ENCODE data around the gene RTN4.
"Not testable (repeated sequence)": the region's sequence is repeated elsewhere in the genome, so short reads cannot be mapped to it uniquely, and the experiment has no call there.

RTN4 gene

GRCh38 chr2:55076019-55076418 lies 25.8 kb upstream of the RTN4 start:
- not testable (repeated sequence) for DNase-seq; H3K9me3 ChIP-seq (ENCODE audit: control insufficient read depth, low read length); H3K27me3 ChIP-seq (replicated peaks; ENCODE audit: control insufficient read depth, insufficient read depth, low read length, poor library complexity, severe bottlenecking); H3K4me1 ChIP-seq (ENCODE audit: control insufficient read depth, insufficient read depth, low read length, poor library complexity, severe bottlenecking); H3K27ac ChIP-seq (ENCODE audit: insufficient read depth, low read length, poor library complexity, severe bottlenecking); H3K36me3 ChIP-seq (ENCODE audit: control insufficient read depth, insufficient read depth, low read length); H3K4me3 ChIP-seq (ENCODE audit: insufficient read depth, low read depth, low read length, poor library complexity, severe bottlenecking)

DNA sequence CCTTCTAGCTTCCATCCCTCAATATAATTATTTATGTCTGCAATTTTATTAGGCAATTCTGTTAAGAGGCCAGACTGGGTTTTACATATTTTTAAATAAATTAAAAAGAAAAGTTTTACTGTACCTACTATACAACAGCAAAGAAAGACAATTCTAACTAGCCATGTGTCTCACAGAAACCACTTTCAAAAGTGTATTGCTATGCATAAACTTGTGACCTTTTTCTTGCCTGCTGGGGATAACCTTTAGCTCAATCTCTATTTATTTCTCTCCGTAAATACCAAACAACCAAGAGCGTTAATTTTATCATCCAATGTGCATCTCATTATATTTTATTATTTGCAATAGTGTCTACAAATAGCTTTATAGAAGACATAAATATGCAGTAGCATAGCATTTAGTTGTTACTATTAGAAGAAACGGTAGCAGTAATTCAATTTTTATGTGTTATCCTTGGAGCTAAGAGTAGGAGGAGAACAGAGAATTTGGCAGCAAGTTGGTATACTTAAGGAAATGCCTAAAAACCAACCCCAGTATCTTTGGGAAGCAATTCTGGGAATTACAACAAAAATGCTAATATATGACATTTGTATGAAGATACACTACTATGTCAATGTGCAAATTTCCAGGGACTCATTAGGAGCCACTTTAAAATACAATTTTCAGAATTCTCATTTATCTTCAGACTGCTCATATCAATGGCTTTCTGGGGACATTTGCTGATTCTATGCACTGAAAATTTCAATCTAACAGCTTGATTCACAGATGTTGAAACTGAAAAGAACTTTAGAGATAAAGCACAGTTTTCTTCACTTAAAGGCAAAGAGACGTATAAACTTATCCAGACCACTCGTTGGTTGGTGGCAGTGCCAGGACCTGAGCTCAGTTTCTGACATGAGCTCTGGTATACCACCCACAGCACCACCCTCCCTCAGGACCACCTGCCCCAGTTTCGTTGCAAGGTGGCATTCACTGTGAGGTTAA lies 23.0 kb upstream of the RTN4 start:
- Histone ChIP-seq H3K36me3 (ENCODE audit: control insufficient read depth, insufficient read depth, low read length) (no peaks in the 10 kb centered on the region), H3K4me1 (ENCODE audit: control insufficient read depth, insufficient read depth, low read length, poor library complexity, severe bottlenecking) (no peaks in the 10 kb centered on the region), H3K27ac (ENCODE audit: insufficient read depth, low read length, poor library complexity, severe bottlenecking) (no peak overlapping the region), H3K27me3 (replicated peaks; ENCODE audit: control insufficient read depth, insufficient read depth, low read length, poor library complexity, severe bottlenecking) (no peaks in the 10 kb centered on the region), H3K9me3 (ENCODE audit: control insufficient read depth, low read length) (no peaks in the 10 kb centered on the region), H3K4me3 (ENCODE audit: insufficient read depth, low read depth, low read length, poor library complexity, severe bottlenecking) (no peak overlapping the region)
- DNase-seq: no peak

- no peaks in the 10 kb centered on the region for H3K36me3 ChIP-seq (ENCODE audit: control insufficient read depth, insufficient read depth, low read length)
- H3K9me3 ChIP-seq (ENCODE audit: control insufficient read depth, low read length): no peaks in the 10 kb centered on the region
- no peak overlapping the region for H3K4me3 ChIP-seq (ENCODE audit: insufficient read depth, low read depth, low read length, poor library complexity, severe bottlenecking)
- DNase-seq: no peak
- H3K4me1 ChIP-seq (ENCODE audit: control insufficient read depth, insufficient read depth, low read length, poor library complexity, severe bottlenecking): no peaks in the 10 kb centered on the region
- no peak overlapping the region for H3K27ac ChIP-seq (ENCODE audit: insufficient read depth, low read length, poor library complexity, severe bottlenecking)
- H3K27me3 ChIP-seq (replicated peaks; ENCODE audit: control insufficient read depth, insufficient read depth, low read length, poor library complexity, severe bottlenecking): no peaks in the 10 kb centered on the region
Observed at GRCh38 chr2:55063713-55064323, 13.6 kb upstream of the RTN4 start.

DNA sequence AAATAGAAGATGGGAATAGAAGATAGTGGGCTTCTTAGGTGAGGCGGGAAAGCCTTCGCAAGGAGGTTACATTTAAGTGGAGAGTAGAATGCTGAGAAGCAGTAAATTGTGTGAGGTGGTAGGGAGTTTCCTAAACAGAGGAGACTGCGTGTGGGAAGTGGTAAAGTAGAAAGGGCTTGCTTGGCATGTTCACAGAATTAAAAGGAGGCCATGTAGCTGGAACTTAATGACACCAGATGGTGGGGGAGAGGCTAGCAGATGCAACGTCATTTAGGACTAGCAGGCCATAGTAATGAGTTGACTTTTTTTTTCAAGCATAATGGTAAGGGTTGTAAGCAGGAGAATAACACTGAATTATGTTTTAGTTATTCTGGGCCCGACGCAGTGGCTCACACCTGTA lies 13.0 kb upstream of the RTN4 start:
- Histone ChIP-seq H3K27ac (ENCODE audit: insufficient read depth, low read length, poor library complexity, severe bottlenecking) (no peak overlapping the region), H3K27me3 (replicated peaks; ENCODE audit: control insufficient read depth, insufficient read depth, low read length, poor library complexity, severe bottlenecking) (no peaks in the 10 kb centered on the region), H3K4me1 (ENCODE audit: control insufficient read depth, insufficient read depth, low read length, poor library complexity, severe bottlenecking) (no peaks in the 10 kb centered on the region), H3K9me3 (ENCODE audit: control insufficient read depth, low read length) (no peaks in the 10 kb centered on the region), H3K4me3 (ENCODE audit: insufficient read depth, low read depth, low read length, poor library complexity, severe bottlenecking) (no peak overlapping the region), H3K36me3 (ENCODE audit: control insufficient read depth, insufficient read depth, low read length) (no peaks in the 10 kb centered on the region)
- peak in 1 of 3 donors; percentile 8 for DNase-seq

DNA sequence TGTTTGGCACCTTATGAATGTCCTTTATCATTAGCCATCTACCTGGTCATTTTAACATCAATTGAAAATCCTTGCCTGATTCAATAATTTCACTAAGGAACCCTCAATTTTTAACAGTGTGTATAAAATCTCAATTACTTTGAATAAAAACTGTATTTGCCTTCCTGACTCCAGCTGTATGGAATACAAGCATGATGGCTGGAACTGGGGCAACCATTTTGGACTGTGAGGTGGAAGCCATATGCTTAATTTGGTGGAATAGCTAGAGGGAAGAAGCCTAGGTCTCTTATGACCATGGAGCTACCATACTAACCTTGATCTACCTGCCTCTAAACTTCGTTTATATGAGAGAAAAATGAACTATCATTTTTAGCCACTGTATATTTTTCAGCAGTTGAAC lies 12.5 kb upstream of the RTN4 start:
- Histone ChIP-seq H3K4me1 (ENCODE audit: control insufficient read depth, insufficient read depth, low read length, poor library complexity, severe bottlenecking) (no peaks in the 10 kb centered on the region), H3K36me3 (ENCODE audit: control insufficient read depth, insufficient read depth, low read length) (no peaks in the 10 kb centered on the region), H3K27ac (ENCODE audit: insufficient read depth, low read length, poor library complexity, severe bottlenecking) (no peak overlapping the region), H3K9me3 (ENCODE audit: control insufficient read depth, low read length) (no peaks in the 10 kb centered on the region), H3K4me3 (ENCODE audit: insufficient read depth, low read depth, low read length, poor library complexity, severe bottlenecking) (no peak overlapping the region), H3K27me3 (replicated peaks; ENCODE audit: control insufficient read depth, insufficient read depth, low read length, poor library complexity, severe bottlenecking) (no peaks in the 10 kb centered on the region)
- DNase-seq: no peak

DNA sequence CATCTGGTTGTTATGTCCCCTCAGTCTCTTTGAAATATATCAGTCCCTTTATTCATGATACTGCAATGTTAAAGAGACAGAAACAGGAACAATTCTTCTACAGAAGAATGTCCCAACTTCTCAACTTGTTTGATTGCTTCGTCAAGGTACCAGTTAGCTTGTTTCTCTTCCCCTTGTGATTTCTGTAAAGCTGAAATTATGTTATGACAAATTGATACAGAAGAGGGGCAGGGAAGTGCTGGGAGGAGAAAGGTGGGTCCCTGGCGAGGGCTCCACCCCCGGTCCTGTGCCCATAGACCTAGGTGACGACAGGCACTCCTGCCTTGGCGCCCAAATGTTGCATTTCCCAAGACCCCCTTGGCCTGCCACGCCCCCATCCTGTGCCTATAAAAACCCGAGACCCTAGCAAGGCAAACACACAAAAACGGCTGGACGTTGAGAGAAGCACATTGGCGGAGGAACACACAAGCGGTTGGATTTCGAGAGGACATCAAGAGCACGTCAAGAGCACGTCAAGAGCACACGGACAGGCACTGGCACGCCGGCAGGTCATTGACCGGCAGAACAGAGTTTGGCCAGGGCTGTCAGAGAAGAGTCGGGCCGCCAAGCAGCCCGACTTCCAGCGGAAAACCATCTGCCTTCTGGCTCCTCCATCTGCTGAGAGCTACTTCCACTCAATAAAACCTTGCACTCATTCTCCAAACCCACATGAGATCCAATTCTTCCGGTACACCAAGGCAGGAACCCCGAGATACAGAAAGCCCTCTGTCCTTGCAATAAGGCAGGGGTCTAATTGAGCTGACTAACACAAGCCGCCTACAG lies 11.5 kb upstream of the RTN4 start:
- no peak for DNase-seq
- Histone ChIP-seq H3K27ac (ENCODE audit: insufficient read depth, low read length, poor library complexity, severe bottlenecking) (no peak overlapping the region), H3K4me3 (ENCODE audit: insufficient read depth, low read depth, low read length, poor library complexity, severe bottlenecking) (no peak overlapping the region), H3K36me3 (ENCODE audit: control insufficient read depth, insufficient read depth, low read length) (no peaks in the 10 kb centered on the region), H3K9me3 (ENCODE audit: control insufficient read depth, low read length) (no peaks in the 10 kb centered on the region), H3K4me1 (ENCODE audit: control insufficient read depth, insufficient read depth, low read length, poor library complexity, severe bottlenecking) (no peaks in the 10 kb centered on the region), H3K27me3 (replicated peaks; ENCODE audit: control insufficient read depth, insufficient read depth, low read length, poor library complexity, severe bottlenecking) (no peaks in the 10 kb centered on the region)

DNA sequence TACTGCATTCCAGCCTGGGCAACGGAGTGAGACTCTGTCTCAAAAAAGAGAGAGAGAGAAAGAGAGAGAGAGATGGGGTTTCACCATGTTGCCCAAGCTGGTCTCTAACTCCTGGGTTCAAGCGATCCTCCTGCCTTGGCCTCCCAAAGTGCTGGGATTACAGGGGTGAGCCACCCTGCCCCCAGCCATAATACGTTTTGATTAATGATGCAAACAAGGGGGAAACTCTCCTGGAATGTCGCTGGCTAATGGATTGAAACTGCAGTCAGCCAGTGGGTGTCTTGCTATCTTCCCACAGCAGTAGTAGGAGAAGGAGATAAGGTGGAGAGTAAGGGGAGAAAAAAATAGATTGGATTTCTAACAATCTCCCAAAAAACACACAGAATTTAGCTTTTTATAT lies 9.5 kb upstream of the RTN4 start:
- Histone ChIP-seq H3K4me3 (ENCODE audit: insufficient read depth, low read depth, low read length, poor library complexity, severe bottlenecking) (no peak overlapping the region), H3K27me3 (replicated peaks; ENCODE audit: control insufficient read depth, insufficient read depth, low read length, poor library complexity, severe bottlenecking) (no peaks in the 10 kb centered on the region), H3K9me3 (ENCODE audit: control insufficient read depth, low read length) (no peaks in the 10 kb centered on the region), H3K36me3 (ENCODE audit: control insufficient read depth, insufficient read depth, low read length) (no peaks in the 10 kb centered on the region), H3K27ac (ENCODE audit: insufficient read depth, low read length, poor library complexity, severe bottlenecking) (no peak overlapping the region), H3K4me1 (ENCODE audit: control insufficient read depth, insufficient read depth, low read length, poor library complexity, severe bottlenecking) (no peaks in the 10 kb centered on the region)
- no peak for DNase-seq

DNA sequence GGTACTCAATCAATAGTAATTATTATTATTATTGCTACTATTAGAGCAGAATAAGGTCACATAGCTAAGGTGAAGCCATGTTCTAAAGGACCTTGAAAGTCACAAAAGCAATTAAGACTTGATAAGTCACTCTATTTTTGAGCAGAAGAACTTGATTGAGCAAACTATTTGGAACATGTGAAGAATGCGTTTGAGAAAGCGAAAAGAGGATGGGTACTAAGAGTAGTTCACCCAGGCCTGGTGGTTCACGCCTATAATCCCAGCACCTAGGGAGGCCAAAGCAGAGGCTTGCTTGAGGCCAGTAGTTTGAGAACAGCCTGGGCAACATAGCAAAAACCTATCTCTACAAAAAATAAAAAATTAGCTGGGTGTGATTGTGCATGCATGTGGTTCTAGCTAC lies 7.2 kb upstream of the RTN4 start:
- Histone ChIP-seq H3K36me3 (ENCODE audit: control insufficient read depth, insufficient read depth, low read length) (no peaks in the 10 kb centered on the region), H3K27me3 (replicated peaks; ENCODE audit: control insufficient read depth, insufficient read depth, low read length, poor library complexity, severe bottlenecking) (no peaks in the 10 kb centered on the region), H3K27ac (ENCODE audit: insufficient read depth, low read length, poor library complexity, severe bottlenecking) (no peak overlapping the region), H3K4me3 (ENCODE audit: insufficient read depth, low read depth, low read length, poor library complexity, severe bottlenecking) (no peak overlapping the region), H3K9me3 (ENCODE audit: control insufficient read depth, low read length) (no peaks in the 10 kb centered on the region), H3K4me1 (ENCODE audit: control insufficient read depth, insufficient read depth, low read length, poor library complexity, severe bottlenecking) (no peaks in the 10 kb centered on the region)
- DNase-seq: no peak

DNA sequence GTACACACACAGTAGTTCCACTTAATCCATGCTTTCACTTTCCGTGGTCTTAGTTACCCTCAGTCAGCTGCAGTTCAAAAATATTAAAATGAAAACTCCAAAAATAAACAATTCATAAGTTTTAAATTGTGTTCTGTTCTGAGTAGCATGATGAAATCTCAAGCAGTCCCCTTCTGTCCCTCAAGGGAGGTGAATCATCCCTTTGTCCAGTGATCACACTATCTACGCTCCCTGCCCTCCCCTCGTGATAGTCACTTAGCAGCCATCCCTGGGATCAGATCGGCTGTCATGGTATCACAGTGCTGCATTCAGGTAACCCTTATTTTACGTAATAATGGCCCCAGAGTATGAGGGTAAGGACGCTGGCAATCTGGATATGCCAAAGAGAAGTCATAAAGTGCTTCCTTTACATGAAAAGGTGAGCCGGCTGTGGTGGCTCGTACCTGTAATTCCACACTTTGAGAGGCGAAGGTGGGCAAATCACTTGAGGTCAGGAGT lies 5.8 kb upstream of the RTN4 start:
- Histone ChIP-seq H3K4me3 (ENCODE audit: insufficient read depth, low read depth, low read length, poor library complexity, severe bottlenecking) (no peak overlapping the region), H3K4me1 (ENCODE audit: control insufficient read depth, insufficient read depth, low read length, poor library complexity, severe bottlenecking) (peaks cover 10% of the 10 kb centered on the region), H3K27me3 (replicated peaks; ENCODE audit: control insufficient read depth, insufficient read depth, low read length, poor library complexity, severe bottlenecking) (no peaks in the 10 kb centered on the region), H3K9me3 (ENCODE audit: control insufficient read depth, low read length) (no peaks in the 10 kb centered on the region), H3K36me3 (ENCODE audit: control insufficient read depth, insufficient read depth, low read length) (no peaks in the 10 kb centered on the region), H3K27ac (ENCODE audit: insufficient read depth, low read length, poor library complexity, severe bottlenecking) (no peak overlapping the region)
- no peak for DNase-seq

Measured in effector memory CD4-positive, alpha-beta T cell (primary cell).